ENCODE measurements around the gene FAM168A.
"Not testable (repeated sequence)": the region's sequence is repeated elsewhere in the genome, so short reads cannot be mapped to it uniquely, and the experiment has no call there.

Gene FAM168A

DNA sequence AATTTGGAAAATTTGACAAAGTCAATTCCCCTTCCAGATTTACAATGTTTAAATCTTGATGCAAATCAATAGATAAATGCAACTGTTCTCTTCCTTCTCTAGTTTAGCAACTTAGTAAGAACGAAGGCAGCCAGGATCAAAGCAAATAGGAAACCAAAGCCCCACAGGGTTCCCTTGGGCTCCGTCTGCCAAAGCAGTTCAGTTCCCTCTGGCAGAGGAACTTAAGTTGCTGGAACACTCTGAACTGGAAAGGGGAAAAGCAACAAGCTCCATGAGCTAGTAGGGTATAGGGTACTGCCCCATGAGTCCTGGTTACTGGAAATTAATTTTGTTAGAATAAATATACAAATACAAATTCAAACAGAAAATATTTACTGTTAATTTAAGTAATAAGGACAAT is 130.4 kb downstream of the FAM168A start:
- DNase-seq (ENCODE audit: low read depth): no peak

DNA sequence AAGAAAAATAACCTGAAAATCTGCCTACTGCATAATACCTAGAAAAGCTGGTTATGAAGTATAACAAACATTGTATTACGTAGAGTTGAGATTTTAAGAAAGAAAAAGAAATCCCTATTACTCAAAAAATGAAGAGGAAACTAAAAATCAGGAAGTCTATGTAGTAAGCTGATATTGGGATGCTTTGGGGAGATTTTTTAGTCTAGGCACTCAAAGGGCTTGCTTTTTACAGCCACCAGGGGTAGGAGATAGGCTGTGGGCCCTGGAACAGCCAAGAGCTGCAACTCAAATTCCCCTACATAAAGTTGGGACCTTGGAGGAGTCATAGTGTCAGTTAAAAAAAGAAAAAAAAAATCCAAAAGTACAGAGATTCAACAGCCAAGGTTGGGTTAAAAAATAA is 131.3 kb downstream of the FAM168A start:
- no peak for DNase-seq (ENCODE audit: low read depth)

DNA sequence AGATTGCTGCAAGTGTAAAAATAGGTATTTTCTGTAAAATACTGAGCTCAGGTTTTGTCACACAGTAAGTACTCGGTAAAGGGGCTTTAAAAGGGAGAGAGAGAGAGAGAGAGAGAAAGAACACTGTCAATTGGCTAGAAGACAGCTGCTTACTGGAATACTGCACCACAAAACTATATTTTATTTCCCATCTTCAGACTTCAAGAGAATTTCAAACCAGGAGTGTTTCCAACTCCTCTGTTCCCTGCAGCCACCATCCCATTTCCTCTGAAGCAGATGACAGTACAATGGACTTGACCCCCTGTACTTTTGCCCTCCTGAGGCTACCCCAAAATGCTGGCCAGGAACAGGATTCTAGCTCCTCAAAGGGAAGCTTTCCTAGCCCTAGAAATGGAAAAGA is 132.0 kb downstream of the FAM168A start:
- no peak for DNase-seq (ENCODE audit: low read depth)

DNA sequence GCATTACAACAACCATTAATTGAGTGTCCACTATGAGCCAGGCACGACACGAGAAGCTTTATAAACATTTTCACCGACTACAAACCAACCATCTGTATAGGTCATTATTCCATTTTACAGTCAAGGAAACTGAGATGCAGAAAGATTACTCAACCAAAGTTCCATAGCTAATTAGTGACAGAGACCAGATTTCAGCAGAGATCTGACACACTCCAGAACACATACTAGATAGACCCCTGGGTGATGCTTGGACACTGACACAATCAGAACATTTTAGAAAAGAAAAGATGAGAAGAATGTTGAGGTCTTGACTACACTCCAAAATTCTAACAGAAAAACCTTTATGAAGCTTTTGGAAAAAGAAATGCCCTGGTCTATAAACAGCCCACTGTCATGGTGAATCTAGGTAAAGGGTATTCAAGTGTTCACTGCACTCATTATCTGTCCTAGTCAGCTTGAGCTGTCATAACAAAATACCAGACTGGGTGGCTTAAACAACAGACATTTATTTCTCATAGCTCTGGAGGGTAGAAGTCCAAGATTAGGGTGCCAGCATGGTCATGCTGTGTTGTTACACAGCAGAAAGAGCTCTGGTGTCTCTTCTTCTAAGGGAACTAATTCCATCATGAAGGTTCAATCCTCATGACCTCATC is 132.8 kb downstream of the FAM168A start:
- DNase-seq (ENCODE audit: low read depth): no peak

DNA sequence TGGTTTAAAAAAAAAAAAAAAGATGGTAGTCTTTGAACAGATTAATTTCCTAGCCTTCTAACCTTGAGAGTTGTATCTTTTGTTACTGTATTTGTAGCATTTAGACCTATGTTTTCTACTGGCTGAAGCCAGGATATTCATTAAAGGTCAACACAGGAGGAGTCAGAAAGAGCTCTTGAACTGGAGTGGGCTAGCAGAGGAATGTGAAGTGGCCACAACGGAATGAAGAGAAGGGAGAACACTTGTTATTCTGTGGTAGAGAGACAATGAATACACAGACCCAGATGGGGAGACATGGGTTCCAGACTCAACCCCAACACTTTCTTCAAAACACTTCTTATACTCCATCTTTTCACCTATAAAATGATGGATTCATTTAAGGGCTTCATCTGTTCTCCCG is 133.6 kb downstream of the FAM168A start:
- DNase-seq (ENCODE audit: low read depth): no peak

DNA sequence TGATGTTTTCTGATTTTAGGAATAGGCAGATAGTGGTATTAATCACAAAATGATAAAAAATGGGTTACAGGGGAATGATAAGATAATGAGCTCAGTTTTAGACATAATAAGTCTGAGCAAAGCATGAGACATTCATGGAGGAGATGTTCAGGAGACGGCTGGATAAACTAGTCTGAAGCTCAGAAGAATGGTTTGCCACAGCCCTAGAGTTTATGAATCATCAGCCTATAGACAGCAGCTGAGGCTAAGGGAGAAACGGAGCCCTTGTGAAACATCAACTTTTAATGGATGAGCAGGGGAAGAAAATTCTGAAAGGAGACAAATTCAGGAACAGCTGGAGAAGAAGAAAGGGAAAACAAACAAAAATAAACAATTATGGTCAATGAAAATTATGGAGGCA is 134.6 kb downstream of the FAM168A start:
- DNase-seq (ENCODE audit: low read depth): no peak

DNA sequence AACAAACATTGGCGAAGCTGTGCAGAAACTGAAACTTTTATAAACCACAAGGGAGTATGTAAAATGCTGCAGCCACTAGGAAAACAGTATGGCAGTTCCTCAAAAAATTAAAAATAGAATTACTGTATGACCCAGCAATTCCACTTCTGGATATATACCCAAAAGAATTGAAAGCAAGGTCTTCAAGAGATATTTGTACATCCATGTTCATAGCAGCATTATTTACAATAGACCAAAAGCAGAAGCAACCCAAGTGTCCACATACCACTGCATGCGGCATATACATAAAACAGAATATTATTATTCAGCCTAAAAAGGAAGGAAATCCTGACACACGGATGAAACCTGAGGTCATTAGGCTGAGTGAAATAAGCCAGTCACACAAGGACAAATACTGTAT is 135.9 kb downstream of the FAM168A start:
- no peak for DNase-seq (ENCODE audit: low read depth)

DNA sequence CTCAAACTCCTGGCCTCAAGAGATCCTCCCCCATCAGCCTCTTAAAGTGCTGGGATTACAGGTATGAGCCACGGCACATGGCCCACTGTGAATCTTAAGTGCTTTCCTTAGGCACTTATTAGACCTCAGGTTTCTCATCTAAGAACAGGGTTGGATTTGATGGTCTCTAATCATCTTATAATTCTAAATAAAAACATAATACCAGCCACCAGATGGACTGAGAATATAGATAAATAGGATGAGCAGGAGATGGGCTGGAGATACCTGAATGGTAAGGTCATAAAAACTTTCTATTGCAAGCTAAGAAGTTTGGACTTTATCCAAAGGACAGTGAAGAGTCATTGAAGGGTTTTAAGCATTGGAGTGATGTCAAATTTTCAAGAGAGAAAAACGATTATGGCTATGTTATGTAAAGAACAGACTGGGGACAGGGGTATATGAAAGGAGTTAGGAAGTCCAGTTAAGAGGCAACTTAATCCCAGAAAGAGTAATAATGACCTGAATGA is 136.5 kb downstream of the FAM168A start:
- no peak for DNase-seq (ENCODE audit: low read depth)

DNA sequence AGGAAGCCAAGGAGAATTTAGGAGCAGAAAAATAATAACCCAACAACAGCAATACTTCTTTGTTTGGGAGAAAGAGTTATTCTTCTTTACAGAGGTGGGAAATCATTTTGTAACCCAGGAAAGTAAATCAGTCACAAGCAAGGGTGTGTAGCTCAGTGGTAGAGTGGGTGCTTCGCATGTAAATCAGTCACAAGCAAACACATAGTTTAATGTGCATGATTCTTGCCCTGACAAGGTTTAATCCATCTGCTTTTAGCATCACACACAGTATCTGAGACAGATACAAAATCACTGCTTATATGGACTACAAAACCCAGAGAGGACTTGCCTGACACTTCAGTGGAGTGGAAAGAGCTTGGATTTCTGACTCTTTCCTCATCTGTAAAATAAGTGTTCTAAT is 139.7 kb downstream of the FAM168A start:
- DNase-seq (ENCODE audit: low read depth): no peak

DNA sequence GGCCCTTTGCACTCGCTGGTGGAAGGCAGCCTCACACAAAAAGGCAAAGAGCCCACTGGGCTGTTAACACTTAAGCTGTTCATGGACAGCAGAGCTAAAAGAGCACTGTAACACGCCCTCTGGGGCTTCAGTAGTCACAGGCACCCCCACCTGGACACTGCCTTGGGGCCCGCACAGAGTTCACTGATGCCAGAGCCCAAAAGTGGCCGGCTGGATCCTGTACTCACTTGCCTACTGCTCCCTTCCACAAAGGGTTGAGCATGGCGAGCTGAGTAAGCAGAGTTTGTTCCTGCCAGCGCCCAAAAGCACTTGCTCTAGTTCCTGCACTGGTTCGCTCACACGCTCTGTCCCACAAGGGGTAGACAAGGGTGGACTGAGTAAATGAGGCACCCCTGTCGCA is 142.9 kb downstream of the FAM168A start:
- DNase-seq (ENCODE audit: low read depth): no peak

DNA sequence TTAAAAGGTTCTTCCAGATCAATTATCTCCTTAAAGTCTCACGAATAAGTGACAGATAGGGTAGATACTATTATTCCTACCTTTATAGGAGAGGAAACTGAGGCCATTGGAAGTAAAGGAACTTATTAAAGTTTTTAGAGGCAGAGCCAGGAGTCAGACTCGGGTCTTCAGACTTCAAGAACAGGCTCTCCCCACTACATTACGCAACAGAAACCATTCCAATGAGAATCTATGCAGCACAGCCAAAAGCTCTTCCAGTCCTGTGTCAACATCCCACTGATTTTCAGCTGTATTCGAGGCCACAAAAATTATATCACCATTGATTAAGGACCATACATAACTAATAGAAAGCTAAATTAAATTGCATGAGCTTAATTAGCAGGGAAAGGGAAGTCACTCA is 144.3 kb downstream of the FAM168A start:
- no peak for DNase-seq (ENCODE audit: low read depth)

DNA sequence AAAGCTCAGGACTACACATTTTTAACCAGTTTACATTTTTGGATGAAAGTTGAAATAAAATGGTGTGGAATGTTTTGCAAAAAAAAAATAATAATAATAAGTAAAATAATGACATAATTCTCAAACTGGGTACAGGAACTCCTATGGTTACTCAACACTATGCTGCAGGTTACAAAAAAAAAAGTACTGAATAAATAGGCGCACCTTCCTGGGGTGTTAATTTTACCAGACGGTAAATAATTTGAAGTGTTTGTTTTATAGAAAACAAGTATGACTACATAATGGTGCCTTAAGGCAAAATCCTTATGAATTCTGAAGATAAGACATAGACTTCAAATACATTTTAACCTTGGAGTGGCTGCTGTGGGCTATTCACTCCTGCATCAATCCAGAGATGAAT is 145.2 kb downstream of the FAM168A start:
- no peak for DNase-seq (ENCODE audit: low read depth)

DNA sequence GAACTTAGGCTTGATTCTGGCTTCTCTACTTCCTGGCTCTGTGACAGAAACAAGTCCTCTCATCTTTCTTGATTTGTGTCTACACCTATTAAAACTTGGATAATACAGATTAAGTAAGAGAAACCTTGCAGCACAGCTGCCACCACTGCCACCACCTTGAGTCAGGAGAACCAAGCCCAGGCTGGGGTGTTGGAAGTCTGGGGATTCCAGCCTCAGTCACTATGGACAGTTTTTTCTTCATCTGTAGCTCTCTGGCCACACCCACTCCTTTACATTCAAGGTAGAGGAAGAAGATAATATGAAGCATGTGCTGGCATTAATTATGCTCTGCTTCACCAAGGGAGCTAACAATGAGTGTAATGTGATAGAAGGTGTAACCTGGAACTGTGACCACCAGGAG is 146.0 kb downstream of the FAM168A start:
- DNase-seq (ENCODE audit: low read depth): no peak

DNA sequence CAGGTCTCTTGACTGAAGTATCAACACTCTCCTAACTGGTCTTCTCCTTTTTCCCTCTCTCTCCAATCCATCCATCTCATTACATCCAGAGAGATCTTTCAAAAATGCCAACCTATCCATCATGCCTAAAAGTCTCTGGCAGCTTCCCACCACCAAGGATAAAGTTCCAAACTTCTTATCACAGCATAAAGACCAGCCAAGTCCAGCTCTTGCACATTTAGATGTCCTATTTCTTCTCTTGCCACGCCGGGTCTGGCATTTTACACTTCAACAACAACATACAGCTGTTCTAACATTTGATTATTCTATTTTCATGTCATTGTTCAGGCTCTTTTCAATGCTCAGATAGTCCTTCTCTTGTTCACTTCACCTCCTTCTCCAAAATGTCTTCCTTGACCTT is 151.1 kb downstream of the FAM168A start:
- no peak for DNase-seq (ENCODE audit: low read depth)

DNA sequence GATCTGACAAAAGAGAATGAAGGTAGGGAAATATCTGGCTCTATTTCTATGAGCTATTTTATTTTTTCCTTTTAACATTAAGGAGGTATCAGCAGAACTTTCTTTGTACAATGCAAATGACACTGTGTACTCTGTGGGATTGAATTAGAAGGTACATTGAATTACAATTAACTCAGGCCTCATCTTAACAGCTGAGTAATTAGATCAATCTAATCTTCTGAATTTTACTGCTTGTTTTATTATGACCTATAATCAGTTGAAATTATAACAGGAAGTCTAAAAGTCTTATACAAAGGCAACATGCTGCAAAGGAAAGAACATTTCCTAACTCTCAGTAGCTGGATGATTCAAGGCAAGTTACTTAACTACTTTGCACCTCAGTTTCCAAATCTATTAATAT is 151.9 kb downstream of the FAM168A start:
- DNase-seq (ENCODE audit: low read depth): no peak

DNA sequence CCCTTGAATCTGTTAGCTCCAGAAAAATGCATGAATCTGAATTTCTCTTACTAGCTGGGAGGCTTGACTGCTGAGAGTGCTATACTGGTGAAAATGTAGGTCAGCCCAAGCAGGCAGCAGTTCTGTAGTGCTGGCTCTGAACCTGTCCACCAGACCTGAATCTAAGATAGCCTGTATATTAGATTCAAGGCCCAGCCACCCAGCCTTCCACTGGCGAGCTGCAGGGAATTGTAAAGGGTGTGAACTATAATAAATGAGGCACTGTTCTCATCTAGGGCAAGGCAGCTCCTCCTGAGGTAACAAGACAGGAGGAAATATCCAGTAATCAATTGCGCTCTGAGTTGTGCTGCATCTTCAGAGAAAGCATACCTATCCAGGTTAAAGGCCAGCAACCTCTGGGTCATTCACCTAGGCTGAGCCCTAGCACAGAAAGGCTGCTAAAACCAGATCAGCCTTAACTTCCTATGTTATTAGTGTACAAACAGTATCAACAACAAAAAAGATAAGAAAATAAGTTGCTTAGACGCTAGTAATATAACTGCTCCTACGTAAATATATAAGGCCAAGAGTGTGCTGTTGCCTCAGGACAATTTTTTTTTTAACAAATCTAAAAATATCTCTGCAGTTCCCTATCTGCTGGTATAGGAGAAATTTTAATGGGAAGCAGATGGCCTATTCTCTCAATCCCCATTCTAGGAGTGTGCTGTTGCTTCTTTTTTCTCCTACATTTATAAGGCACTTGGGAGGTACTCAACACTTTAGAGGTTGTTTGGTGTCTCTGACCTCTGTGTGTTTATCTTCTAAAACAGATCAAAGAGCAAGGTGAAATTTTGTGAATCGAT is 158.7 kb downstream of the FAM168A start:
- no peak for DNase-seq (ENCODE audit: low read depth)

DNA sequence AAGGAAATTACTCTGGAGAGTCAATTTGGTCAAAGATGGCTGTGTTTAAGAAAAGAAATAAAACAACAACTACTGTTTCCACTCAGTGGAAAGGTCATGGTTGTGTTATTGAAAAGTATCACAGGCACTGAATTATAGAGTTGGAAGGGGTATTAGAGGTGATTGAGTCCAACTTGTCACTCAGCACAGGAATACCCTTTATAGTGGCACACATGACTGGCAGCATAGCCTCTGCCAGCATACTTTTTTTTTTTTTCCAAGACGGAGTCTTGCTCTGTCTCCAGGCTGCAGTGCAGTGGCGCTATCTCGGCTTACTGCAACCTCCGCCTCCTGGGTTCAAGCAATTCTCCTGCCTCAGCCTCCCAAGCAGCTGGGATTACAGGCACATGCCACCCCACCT is 161.1 kb downstream of the FAM168A start:
- DNase-seq (ENCODE audit: low read depth): not testable (repeated sequence)

DNA sequence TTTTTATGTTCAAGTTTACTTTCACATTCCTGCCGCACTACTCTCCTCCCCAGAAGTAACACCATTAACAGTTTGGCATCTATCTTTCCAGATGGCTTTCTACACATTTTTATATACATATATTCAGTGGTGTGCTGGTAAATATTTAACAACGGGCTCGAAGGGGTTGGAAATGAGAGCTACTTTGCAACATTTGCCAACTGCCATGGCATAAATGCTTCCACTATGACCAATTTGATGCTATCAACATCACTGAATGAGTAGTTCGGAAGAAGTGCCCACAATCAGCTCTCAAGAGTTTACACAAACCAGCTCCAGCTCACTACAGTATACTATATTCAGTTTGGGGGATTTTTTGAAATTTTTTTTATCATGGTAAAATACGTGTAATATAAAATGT is 166.5 kb downstream of the FAM168A start:
- DNase-seq (ENCODE audit: low read depth): no peak

DNA sequence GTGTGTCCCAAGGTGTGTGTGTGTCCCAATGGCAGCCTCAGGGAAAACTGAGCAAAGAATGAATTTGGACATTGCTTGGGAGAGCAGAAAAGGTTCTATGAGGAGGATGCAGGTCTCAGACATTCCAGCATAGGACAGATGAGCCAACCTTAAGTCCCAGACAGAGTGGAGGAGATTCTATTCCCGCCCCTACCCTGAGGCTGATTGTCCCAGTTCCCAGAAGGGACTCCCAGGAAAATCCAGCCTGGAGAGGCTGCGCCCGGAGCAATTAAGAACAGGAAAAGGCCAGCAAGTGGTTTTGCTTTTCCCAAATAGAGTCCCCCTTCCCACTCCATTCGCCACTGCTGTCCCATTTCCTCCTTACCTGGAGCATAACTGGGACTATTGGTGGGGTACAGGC is 167.6 kb downstream of the FAM168A start:
- no peak for DNase-seq (ENCODE audit: low read depth)

DNA sequence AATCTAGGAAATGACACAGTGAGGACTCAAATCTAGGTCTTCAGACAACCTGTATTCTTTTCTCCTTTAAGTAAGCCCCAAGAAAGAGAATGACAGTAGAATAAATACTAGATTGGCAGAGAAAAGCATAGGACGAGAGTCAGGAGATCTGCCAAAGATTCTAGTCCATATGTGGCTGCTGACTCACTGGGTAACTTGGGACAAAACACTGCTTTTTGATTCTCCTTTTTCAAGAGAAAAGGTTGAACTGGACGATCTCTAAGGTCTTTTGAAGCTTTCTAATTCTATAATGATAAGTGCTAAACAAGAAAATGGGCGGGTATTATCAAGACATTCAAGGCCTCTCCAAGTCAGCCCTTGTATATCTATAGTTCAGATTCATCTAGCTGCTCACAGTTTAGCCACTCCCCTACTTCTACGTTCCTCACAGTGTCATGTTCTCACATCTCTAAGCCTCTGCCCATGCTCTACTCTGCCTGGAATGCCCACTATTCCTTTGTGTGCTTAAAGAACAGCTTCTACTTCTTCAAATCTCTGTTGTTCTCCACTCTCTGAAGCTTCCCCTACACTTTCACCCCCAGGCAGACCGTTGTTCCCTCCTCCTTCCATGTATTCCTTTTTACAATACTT is 168.7 kb downstream of the FAM168A start:
- no peak for DNase-seq (ENCODE audit: low read depth)

DNA sequence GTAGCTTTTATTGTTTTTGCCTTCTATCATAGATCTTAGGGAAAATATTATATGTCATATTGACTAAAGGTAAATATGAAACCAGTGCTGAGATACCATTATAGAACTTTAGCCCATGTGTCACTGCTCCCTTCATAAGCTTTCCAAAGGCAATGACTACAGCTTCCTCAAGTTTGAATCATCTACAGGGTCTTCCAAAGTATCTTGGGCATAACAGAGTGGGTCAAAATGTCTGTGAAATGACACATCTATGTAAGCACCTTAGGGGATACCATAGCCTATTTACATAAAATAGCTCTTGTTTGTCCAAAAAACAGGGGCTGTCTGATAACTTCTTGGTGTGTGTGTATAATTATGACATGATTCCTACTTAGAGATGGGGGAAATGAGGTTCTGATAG is 169.2 kb downstream of the FAM168A start:
- no peak for DNase-seq (ENCODE audit: low read depth)

DNA sequence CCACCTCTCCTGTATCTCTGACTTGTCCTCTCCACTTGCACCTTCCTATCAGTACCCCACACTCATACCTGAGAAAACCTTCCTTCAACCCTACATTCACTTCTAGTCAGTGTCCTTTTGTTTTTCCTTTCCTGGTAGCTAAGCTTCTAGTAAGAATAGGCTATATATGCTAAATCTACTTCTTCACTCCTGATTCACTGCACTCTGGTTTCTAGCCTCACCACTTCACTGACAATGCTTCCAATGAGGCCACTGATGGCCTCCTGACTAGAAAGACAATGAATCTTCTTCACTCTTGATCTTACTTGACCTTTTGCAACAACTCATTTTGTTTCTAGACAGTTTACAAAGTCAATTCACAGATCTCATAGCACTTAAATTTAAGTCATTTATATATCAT is 169.7 kb downstream of the FAM168A start:
- DNase-seq (ENCODE audit: low read depth): no peak

DNA sequence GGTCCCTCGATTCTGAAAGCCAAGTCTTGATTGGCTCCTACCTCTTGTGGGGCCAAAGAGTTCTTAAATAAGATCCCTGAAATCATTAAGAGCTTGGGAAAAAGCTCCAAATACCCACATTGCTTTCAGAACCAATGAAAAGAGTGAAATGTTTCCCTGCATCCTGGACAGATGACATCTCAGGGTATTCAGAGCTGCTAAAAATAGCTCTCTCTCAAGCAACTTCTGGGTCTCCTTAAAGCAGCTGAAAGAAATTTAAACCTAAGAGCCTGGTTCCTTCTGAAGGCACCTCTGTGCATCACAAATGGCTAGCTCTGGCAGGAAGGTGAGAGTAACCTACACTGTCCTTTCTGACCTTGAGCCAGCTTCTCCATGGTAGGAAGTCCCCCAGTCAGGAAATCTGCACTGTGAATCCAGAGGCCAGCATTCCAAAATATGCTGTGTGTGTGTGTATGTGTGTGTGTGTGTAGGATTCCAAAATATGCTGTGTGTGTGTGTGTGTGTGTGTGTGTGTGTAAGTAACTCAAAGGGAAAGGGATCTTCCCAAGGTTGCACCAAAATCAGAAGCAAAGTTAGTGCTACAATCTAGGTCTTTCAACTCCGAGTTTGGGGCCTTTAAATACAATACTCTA is 171.6 kb downstream of the FAM168A start:
- DNase-seq (ENCODE audit: low read depth): no peak
